Suprapubic skin (tissue), 4 donors: Measurements from ENCODE around the gene JOSD2. TPM values are rescaled to one million over a fixed set of nuclear protein-coding genes. Genes with fewer than 3 reads are reported as not detected.

Source experiments
- DNase-seq, 2 donors: peaks; one replicate each; pipeline ENCODE4 v3.0.0-alpha.2; 2019; ENCODE audit warnings: low spot score in 2 of 2
- H3K27ac ChIP-seq: fragments of 200-600 bp; sonication (generic); one replicate; pipeline ENCODE4 v1.5.1; 2019
- H3K27me3 ChIP-seq: fragments of 200-600 bp; sonication (generic); one replicate; pipeline ENCODE4 v1.5.1; 2019
- H3K36me3 ChIP-seq: fragments of 200-600 bp; sonication (generic); one replicate; pipeline ENCODE4 v1.5.1; 2019
- H3K4me1 ChIP-seq: fragments of 200-600 bp; sonication (generic); one replicate; pipeline ENCODE4 v1.5.1; 2019
- H3K4me3 ChIP-seq: fragments of 200-600 bp; sonication (generic); one replicate; pipeline ENCODE4 v1.5.1; 2019; ENCODE audit warnings: mild to moderate bottlenecking
- H3K9me3 ChIP-seq: fragments of 200-600 bp; sonication (generic); one replicate; pipeline ENCODE4 v1.5.1; 2019
- EP300 ChIP-seq: sonication (generic); formaldehyde crosslinking; IDR thresholded peaks from one replicate; pipeline ENCODE4 v1.6.1; 2017; ENCODE audit warnings: antibody characterized with exemption
- POLR2A ChIP-seq, 2 donors: fragments of 450-650 bp; IDR thresholded peaks; one replicate each; pipeline ENCODE4 v1.6.1; 2017; ENCODE audit warnings: antibody characterized with exemption in 2 of 2, mild to moderate bottlenecking in 2 of 2, moderate library complexity in 2 of 2
- POLR2AphosphoS5 ChIP-seq, 3 donors: sonication (generic); formaldehyde crosslinking; IDR thresholded peaks; one replicate each; pipeline ENCODE4 v1.6.1; 2017; ENCODE audit warnings: antibody characterized with exemption in 3 of 3
- WGBS: methylation state at CpG from one replicate; pipeline ENCODE4 v1.1.5; 2018; 5-methylcytosine and 5-hydroxymethylcytosine counted together
- total RNA-seq, 4 donors: library from RNA; depleted of rRNA; stranded (reverse); fragments of >200 nt; gene quantifications; one replicate each; pipeline ENCODE4 v1.1.0, GENCODE V29; 2016
- TF ChIP-seq, protein P1 (sequence below), 2 donors: fragments of 200-600 bp in 1 of 2; fragments of 450-650 bp in 1 of 2; sonication (generic) in 1 of 2; IDR thresholded peaks; one replicate each; pipeline ENCODE4 v1.5.1; 2016 to 2019; ENCODE audit warnings: antibody characterized with exemption in 2 of 2, mild to moderate bottlenecking in 1 of 2, moderate library complexity in 1 of 2

Gene JOSD2
- total RNA-seq, 4 donors from 2014 or later = 9.3 to 31.7 (median 28.7) TPM

DNA sequence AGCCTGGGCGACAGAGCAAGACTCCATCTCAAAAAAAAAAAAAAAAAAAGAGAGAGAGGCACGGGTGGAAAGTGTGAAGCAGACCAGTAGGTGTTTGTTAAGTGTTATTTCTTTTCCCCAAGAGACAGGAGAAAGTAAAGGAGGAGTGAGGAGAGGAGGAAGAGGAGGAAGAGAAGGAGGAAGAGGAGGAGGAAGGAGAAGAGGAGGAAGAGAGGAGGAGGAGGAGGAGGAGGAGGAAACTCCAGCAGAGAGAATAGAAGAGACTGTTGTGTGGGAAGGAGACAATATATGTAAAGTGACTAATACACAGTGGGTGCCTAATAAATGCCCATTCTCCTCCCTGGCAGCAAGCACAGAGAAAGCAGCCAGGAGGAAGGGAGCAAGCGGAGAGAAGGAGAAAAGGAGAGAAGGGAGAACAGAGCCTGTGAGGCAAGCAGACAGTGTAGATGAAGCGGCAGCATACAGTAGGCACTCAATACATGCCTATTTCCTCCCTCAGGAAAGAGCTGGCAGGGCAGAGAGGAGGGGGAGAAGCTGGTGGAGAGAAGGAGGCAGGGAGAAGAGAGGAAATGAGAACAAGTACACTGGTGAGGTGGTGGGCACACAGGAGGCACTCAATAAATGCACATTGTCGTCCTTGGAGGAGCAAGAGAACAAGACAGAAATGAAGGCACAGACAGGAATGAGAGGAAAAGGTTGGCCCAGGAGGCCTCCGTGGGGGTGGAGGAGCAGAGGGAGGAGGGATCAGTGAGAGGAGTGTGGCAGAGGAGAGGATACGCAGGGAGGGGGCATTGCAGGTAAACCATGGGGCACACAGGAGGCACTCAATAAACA lies 16.6 kb downstream of the JOSD2 start:
- H3K4me3 ChIP-seq = no peak overlapping the region
- H3K9me3 ChIP-seq = no peaks in the 10 kb centered on the region
- no peak for DNase-seq
- H3K27ac ChIP-seq = no peak overlapping the region
- no peaks in the 10 kb centered on the region for H3K4me1 ChIP-seq
- H3K27me3 ChIP-seq = peaks cover 24% of the 10 kb centered on the region
- WGBS = 64% methylated on average over 7 of the region's 7 CpGs
- H3K36me3 ChIP-seq = no peaks in the 10 kb centered on the region
- TF ChIP-seq EP300 (no peak), POLR2A (IDR thresholded peaks at IDR 0.05) (no peak), POLR2AphosphoS5 (IDR thresholded peaks at IDR 0.05) (no peak)
- TF ChIP-seq, protein P1, sequence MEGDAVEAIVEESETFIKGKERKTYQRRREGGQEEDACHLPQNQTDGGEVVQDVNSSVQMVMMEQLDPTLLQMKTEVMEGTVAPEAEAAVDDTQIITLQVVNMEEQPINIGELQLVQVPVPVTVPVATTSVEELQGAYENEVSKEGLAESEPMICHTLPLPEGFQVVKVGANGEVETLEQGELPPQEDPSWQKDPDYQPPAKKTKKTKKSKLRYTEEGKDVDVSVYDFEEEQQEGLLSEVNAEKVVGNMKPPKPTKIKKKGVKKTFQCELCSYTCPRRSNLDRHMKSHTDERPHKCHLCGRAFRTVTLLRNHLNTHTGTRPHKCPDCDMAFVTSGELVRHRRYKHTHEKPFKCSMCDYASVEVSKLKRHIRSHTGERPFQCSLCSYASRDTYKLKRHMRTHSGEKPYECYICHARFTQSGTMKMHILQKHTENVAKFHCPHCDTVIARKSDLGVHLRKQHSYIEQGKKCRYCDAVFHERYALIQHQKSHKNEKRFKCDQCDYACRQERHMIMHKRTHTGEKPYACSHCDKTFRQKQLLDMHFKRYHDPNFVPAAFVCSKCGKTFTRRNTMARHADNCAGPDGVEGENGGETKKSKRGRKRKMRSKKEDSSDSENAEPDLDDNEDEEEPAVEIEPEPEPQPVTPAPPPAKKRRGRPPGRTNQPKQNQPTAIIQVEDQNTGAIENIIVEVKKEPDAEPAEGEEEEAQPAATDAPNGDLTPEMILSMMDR (IDR thresholded peaks at IDR 0.05) = no peak

GRCh38 chr19:50493171-50493570 lies 17.8 kb downstream of the JOSD2 start:
- Histone ChIP-seq H3K4me1 (no peaks in the 10 kb centered on the region), H3K4me3 (no peak overlapping the region), H3K27ac (no peak overlapping the region), H3K36me3 (no peaks in the 10 kb centered on the region), H3K27me3 (peaks cover 36% of the 10 kb centered on the region), H3K9me3 (no peaks in the 10 kb centered on the region)
- 57% methylated on average over 6 of the region's 8 CpGs for WGBS
- TF ChIP-seq POLR2A (IDR thresholded peaks at IDR 0.05) = no peak
- TF ChIP-seq, protein P1 (IDR thresholded peaks at IDR 0.05) = no peak
- TF ChIP-seq POLR2AphosphoS5 (IDR thresholded peaks at IDR 0.05) = no peak
- TF ChIP-seq EP300 = no peak
- no peak for DNase-seq

GRCh38 chr19:50492303-50493052 lies 18.5 kb downstream of the JOSD2 start:
- H3K27ac ChIP-seq = no peak overlapping the region
- no peak for TF ChIP-seq EP300
- no peak for TF ChIP-seq POLR2A (IDR thresholded peaks at IDR 0.05)
- TF ChIP-seq, protein P1 (IDR thresholded peaks at IDR 0.05) = no peak
- no peak for TF ChIP-seq POLR2AphosphoS5 (IDR thresholded peaks at IDR 0.05)
- no peaks in the 10 kb centered on the region for H3K9me3 ChIP-seq
- DNase-seq = no peak
- H3K4me3 ChIP-seq = no peak overlapping the region
- WGBS = 4% methylated on average over 9 of the region's 12 CpGs
- H3K36me3 ChIP-seq = no peaks in the 10 kb centered on the region
- no peaks in the 10 kb centered on the region for H3K4me1 ChIP-seq
- peaks cover 41% of the 10 kb centered on the region for H3K27me3 ChIP-seq

DNA sequence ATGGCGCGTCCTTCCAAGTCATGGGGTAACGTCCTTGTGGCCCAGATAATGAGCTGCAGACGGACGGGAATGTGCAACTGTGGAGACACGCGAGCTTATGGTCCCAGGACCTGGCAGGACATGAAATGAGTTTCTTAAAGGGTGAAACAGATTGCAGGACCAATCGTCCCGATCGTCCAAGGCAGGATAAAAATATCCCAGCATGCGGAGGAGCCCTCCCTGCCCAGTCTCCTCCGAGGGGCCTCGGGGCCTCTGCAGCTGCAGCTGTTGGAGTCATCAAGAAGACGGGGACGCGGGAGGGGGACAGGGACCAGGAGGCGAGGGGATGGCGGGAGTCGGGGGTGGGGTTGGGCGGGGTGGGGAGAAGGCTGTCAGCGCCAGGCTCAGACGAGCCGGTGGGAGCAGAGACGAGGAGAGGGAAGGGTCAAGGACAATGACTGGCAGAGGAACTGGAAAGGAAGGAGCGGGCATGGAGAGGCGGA lies 20.0 kb downstream of the JOSD2 start:
- Histone ChIP-seq H3K36me3 (no peaks in the 10 kb centered on the region), H3K27ac (no peak overlapping the region), H3K4me3 (no peak overlapping the region), H3K9me3 (no peaks in the 10 kb centered on the region), H3K27me3 (peaks cover 49% of the 10 kb centered on the region), H3K4me1 (no peaks in the 10 kb centered on the region)
- no peak for DNase-seq
- 30% methylated on average over 26 of the region's 26 CpGs for WGBS
- TF ChIP-seq EP300 (no peak), POLR2AphosphoS5 (IDR thresholded peaks at IDR 0.05) (no peak), POLR2A (IDR thresholded peaks at IDR 0.05) (no peak)
- TF ChIP-seq, protein P1 (IDR thresholded peaks at IDR 0.05) = no peak

GRCh38 chr19:50490411-50490811 lies 20.6 kb downstream of the JOSD2 start:
- Histone ChIP-seq H3K4me3 (no peak overlapping the region), H3K27me3 (peaks cover 49% of the 10 kb centered on the region)
- TF ChIP-seq POLR2AphosphoS5 (IDR thresholded peaks at IDR 0.05) = no peak
- no peak for TF ChIP-seq EP300
- TF ChIP-seq, protein P1 (IDR thresholded peaks at IDR 0.05) = no peak
- TF ChIP-seq POLR2A (IDR thresholded peaks at IDR 0.05) = no peak

More at GRCh38 chr19:50490411-50490811, 20.6 kb downstream of the JOSD2 start:
- DNase-seq = no peak
- WGBS = 94% methylated on average over 16 of the region's 18 CpGs
- no peaks in the 10 kb centered on the region for H3K36me3 ChIP-seq
- H3K9me3 ChIP-seq = no peaks in the 10 kb centered on the region
- no peak overlapping the region for H3K27ac ChIP-seq
- H3K4me1 ChIP-seq = no peaks in the 10 kb centered on the region
